GM23338 (cell line): ENCODE results near the gene TRAF4. TPM values are rescaled to one million over a fixed set of nuclear protein-coding genes. Genes with fewer than 3 reads are reported as not detected.

Experiments
- ATAC-seq: fragments of 200-7000 bp; cut with Tn5 transposase; 3 replicates; pipeline ENCODE4 v1.9.1; 2020
- DNase-seq: peaks from one replicate; pipeline ENCODE4 v3.0.0-alpha.2; 2015; ENCODE audit warnings: low spot score
- H2AFZ ChIP-seq: fragments of 200-600 bp; sonication (generic); 2 replicates; pipeline ENCODE4 v1.8.0; 2016; ENCODE audit warnings: antibody characterized with exemption, mild to moderate bottlenecking, moderate library complexity
- H3F3A ChIP-seq: fragments of 200-600 bp; sonication (generic); replicated peaks from 2 replicates; pipeline ENCODE4 v1.8.0; 2017; ENCODE audit warnings: antibody characterized with exemption, mixed run types, low read depth
- H3K27ac ChIP-seq: fragments of 200-600 bp; sonication (generic); 2 replicates; pipeline ENCODE4 v1.6.1; 2016; ENCODE audit warnings: low read depth
- H3K27me3 ChIP-seq: fragments of 200-600 bp; sonication (generic); 2 replicates; pipeline ENCODE4 v1.8.0; 2016; ENCODE audit warnings: mild to moderate bottlenecking, mixed run types, moderate library complexity; ENCODE audit not compliant: insufficient read depth
- H3K36me3 ChIP-seq: fragments of 200-600 bp; sonication (generic); 2 replicates; pipeline ENCODE4 v1.8.0; 2016; ENCODE audit warnings: mild to moderate bottlenecking; ENCODE audit not compliant: insufficient read depth
- H3K4me1 ChIP-seq: fragments of 200-600 bp; sonication (generic); 2 replicates; pipeline ENCODE4 v1.8.0; 2016; ENCODE audit warnings: mild to moderate bottlenecking, moderate library complexity; ENCODE audit not compliant: insufficient read depth
- H3K4me2 ChIP-seq: fragments of 200-600 bp; sonication (generic); 2 replicates; pipeline ENCODE4 v1.7.1; 2017; ENCODE audit warnings: mixed run types
- H3K4me3 ChIP-seq: fragments of 200-600 bp; sonication (generic); 2 replicates; pipeline ENCODE4 v1.6.1; 2016; ENCODE audit warnings: mixed run types
- H3K79me2 ChIP-seq: fragments of 200-600 bp; sonication (generic); replicated peaks from 2 replicates; pipeline ENCODE4 v1.8.0; 2017; ENCODE audit warnings: mild to moderate bottlenecking; ENCODE audit not compliant: insufficient read depth
- H3K9me2 ChIP-seq: fragments of 200-600 bp; sonication (generic); 2 replicates; pipeline ENCODE4 v1.8.0; 2017; ENCODE audit not compliant: insufficient read depth
- H4K20me1 ChIP-seq: fragments of 200-600 bp; sonication (generic); replicated peaks from 2 replicates; pipeline ENCODE4 v1.8.0; 2017; ENCODE audit warnings: mild to moderate bottlenecking; ENCODE audit not compliant: insufficient read depth
- H3K27ac Mint-ChIP-seq: 2 replicates; pipeline ENCODE4 v1.8.0; 2020; ENCODE audit warnings: inconsistent platforms, mild to moderate bottlenecking, moderate library complexity, mixed read lengths
- H3K27me3 Mint-ChIP-seq: 3 replicates; pipeline ENCODE4 v1.8.0; 2022; ENCODE audit warnings: low read depth, mild to moderate bottlenecking, moderate library complexity, mixed read lengths, inconsistent platforms; ENCODE audit not compliant: insufficient read depth, poor library complexity
- H3K36me3 Mint-ChIP-seq: 3 replicates; pipeline ENCODE4 v1.8.0; 2021; ENCODE audit warnings: low read depth, mild to moderate bottlenecking, inconsistent platforms, moderate library complexity, mixed read lengths
- H3K4me1 Mint-ChIP-seq: 3 replicates; pipeline ENCODE4 v1.8.0; 2020; ENCODE audit warnings: mild to moderate bottlenecking, inconsistent platforms, mixed read lengths
- H3K4me3 Mint-ChIP-seq: 3 replicates; pipeline ENCODE4 v1.8.0; 2021; ENCODE audit warnings: moderate library complexity, mild to moderate bottlenecking, inconsistent platforms, mixed read lengths
- H3K9me3 Mint-ChIP-seq: 3 replicates; pipeline ENCODE4 v1.8.0; 2020; ENCODE audit warnings: moderate library complexity, mild to moderate bottlenecking, inconsistent platforms, mixed read lengths
- EZH2phosphoT487 ChIP-seq: fragments of 200-600 bp; sonication (generic); IDR thresholded peaks from one replicate; pipeline ENCODE4 v1.8.1; 2018; ENCODE audit warnings: antibody characterized with exemption; ENCODE audit not compliant: unreplicated experiment
- STAT1 ChIP-seq: IDR thresholded peaks from one replicate; pipeline ENCODE4 v1.6.1; 2016; ENCODE audit warnings: antibody characterized with exemption; ENCODE audit not compliant: unreplicated experiment
- polyA plus RNA-seq: library from polyadenylated mRNA; unstranded; fragments of >200 nt; fragmentation: Nextera tagmentation; extraction: Ambion mirVana; gene quantifications from 2 replicates; pipeline ENCODE4 v1.2.1, GENCODE V29; 2016
- total RNA-seq: library from RNA; depleted of rRNA; stranded (reverse); fragments of >200 nt; shearing (Covaris generic); gene quantifications from 2 replicates; pipeline ENCODE4 v1.2.3, GENCODE V29; 2014
- TF ChIP-seq, protein P1 (sequence below): IDR thresholded peaks from one replicate; pipeline ENCODE4 v1.6.1; 2018; ENCODE audit warnings: antibody characterized with exemption; ENCODE audit not compliant: unreplicated experiment
- TF ChIP-seq, protein P2 (sequence below): fragments of 250-450 bp; sonication (Bioruptor Pico); IDR thresholded peaks from 2 replicates; pipeline ENCODE4 v1.5.0; 2020; ENCODE audit warnings: mild to moderate bottlenecking, moderate library complexity
- TF ChIP-seq, protein P3 (sequence below), 2 experiments: fragments of 200-600 bp in 1 of 2; sonication (generic) in 1 of 2; conservative IDR thresholded peaks; 2 replicates each; pipeline versions ENCODE4 v1.5.1 to v1.6.1; 2016 to 2017; ENCODE audit warnings: antibody characterized with exemption in 2 of 2, low read depth in 2 of 2, mild to moderate bottlenecking in 2 of 2, moderate library complexity in 1 of 2

TRAF4 gene
- total and polyA plus RNA-seq, 2 experiments from 2014 or later: 63.5 to 152 TPM

DNA sequence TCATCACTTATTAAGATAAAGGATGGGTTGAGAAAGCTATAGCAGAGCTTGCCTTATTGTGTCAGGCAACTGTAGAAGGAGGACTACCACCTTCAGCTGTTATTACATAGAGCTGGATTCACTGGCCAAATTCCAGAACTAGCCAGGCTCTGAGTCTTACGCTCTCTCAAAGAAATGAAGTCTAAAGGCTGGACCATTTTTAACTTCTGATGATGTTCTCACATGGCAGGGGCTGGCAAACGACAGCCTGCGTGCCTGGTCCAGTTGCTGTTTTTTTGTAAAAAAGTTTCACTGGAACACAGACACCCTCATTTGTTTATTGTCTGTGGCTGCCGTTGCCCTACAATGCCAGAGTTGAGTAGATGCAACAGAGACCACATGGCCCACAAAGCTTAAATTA lies 21.2 kb downstream of the TRAF4 start (continued):
- TF ChIP-seq, protein P1, sequence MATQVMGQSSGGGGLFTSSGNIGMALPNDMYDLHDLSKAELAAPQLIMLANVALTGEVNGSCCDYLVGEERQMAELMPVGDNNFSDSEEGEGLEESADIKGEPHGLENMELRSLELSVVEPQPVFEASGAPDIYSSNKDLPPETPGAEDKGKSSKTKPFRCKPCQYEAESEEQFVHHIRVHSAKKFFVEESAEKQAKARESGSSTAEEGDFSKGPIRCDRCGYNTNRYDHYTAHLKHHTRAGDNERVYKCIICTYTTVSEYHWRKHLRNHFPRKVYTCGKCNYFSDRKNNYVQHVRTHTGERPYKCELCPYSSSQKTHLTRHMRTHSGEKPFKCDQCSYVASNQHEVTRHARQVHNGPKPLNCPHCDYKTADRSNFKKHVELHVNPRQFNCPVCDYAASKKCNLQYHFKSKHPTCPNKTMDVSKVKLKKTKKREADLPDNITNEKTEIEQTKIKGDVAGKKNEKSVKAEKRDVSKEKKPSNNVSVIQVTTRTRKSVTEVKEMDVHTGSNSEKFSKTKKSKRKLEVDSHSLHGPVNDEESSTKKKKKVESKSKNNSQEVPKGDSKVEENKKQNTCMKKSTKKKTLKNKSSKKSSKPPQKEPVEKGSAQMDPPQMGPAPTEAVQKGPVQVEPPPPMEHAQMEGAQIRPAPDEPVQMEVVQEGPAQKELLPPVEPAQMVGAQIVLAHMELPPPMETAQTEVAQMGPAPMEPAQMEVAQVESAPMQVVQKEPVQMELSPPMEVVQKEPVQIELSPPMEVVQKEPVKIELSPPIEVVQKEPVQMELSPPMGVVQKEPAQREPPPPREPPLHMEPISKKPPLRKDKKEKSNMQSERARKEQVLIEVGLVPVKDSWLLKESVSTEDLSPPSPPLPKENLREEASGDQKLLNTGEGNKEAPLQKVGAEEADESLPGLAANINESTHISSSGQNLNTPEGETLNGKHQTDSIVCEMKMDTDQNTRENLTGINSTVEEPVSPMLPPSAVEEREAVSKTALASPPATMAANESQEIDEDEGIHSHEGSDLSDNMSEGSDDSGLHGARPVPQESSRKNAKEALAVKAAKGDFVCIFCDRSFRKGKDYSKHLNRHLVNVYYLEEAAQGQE: no peak

DNA sequence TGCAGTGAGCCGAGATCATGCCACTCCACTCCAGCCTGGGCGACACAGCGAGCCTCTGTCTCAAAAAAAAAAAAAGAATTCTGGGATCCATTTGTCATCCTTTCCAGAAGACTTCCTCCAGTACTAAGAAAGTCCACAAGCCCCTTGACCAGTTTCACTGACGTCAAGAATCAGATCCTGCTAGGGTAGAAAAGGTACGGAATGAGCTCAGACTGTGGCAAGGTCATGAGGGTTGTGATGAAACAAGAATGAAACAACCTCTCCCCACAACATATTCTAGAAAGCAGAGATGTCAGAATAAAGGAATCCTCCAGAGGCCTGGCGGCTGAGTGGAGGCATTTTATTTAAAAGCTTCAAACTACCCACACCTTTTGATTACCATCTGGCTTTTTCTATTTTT lies 29.9 kb downstream of the TRAF4 start:
- Mint-ChIP-seq H3K27me3 (peaks cover 3% of the 10 kb centered on the region), H3K4me3 (no peak overlapping the region), H3K27ac (peak overlapping the region; percentile 72; the same call in 1 of the 2 replicates), H3K4me1 (peaks cover 24% of the 10 kb centered on the region), H3K9me3 (no peaks in the 10 kb centered on the region), H3K36me3 (peaks cover 29% of the 10 kb centered on the region)
- no peak overlapping the region for H3K27ac ChIP-seq
- no peaks in the 10 kb centered on the region for H3K27me3 ChIP-seq
- H3F3A ChIP-seq: peaks cover 23% of the 10 kb centered on the region; the same call in 1 of the 2 replicates
- no peak overlapping the region for H2AFZ ChIP-seq
- peaks cover 28% of the 10 kb centered on the region for H4K20me1 ChIP-seq
- H3K79me2 ChIP-seq: peaks cover 97% of the 10 kb centered on the region
- no peak overlapping the region for H3K4me3 ChIP-seq
- DNase-seq: no peak
- ATAC-seq: no peak
- TF ChIP-seq, protein P2, sequence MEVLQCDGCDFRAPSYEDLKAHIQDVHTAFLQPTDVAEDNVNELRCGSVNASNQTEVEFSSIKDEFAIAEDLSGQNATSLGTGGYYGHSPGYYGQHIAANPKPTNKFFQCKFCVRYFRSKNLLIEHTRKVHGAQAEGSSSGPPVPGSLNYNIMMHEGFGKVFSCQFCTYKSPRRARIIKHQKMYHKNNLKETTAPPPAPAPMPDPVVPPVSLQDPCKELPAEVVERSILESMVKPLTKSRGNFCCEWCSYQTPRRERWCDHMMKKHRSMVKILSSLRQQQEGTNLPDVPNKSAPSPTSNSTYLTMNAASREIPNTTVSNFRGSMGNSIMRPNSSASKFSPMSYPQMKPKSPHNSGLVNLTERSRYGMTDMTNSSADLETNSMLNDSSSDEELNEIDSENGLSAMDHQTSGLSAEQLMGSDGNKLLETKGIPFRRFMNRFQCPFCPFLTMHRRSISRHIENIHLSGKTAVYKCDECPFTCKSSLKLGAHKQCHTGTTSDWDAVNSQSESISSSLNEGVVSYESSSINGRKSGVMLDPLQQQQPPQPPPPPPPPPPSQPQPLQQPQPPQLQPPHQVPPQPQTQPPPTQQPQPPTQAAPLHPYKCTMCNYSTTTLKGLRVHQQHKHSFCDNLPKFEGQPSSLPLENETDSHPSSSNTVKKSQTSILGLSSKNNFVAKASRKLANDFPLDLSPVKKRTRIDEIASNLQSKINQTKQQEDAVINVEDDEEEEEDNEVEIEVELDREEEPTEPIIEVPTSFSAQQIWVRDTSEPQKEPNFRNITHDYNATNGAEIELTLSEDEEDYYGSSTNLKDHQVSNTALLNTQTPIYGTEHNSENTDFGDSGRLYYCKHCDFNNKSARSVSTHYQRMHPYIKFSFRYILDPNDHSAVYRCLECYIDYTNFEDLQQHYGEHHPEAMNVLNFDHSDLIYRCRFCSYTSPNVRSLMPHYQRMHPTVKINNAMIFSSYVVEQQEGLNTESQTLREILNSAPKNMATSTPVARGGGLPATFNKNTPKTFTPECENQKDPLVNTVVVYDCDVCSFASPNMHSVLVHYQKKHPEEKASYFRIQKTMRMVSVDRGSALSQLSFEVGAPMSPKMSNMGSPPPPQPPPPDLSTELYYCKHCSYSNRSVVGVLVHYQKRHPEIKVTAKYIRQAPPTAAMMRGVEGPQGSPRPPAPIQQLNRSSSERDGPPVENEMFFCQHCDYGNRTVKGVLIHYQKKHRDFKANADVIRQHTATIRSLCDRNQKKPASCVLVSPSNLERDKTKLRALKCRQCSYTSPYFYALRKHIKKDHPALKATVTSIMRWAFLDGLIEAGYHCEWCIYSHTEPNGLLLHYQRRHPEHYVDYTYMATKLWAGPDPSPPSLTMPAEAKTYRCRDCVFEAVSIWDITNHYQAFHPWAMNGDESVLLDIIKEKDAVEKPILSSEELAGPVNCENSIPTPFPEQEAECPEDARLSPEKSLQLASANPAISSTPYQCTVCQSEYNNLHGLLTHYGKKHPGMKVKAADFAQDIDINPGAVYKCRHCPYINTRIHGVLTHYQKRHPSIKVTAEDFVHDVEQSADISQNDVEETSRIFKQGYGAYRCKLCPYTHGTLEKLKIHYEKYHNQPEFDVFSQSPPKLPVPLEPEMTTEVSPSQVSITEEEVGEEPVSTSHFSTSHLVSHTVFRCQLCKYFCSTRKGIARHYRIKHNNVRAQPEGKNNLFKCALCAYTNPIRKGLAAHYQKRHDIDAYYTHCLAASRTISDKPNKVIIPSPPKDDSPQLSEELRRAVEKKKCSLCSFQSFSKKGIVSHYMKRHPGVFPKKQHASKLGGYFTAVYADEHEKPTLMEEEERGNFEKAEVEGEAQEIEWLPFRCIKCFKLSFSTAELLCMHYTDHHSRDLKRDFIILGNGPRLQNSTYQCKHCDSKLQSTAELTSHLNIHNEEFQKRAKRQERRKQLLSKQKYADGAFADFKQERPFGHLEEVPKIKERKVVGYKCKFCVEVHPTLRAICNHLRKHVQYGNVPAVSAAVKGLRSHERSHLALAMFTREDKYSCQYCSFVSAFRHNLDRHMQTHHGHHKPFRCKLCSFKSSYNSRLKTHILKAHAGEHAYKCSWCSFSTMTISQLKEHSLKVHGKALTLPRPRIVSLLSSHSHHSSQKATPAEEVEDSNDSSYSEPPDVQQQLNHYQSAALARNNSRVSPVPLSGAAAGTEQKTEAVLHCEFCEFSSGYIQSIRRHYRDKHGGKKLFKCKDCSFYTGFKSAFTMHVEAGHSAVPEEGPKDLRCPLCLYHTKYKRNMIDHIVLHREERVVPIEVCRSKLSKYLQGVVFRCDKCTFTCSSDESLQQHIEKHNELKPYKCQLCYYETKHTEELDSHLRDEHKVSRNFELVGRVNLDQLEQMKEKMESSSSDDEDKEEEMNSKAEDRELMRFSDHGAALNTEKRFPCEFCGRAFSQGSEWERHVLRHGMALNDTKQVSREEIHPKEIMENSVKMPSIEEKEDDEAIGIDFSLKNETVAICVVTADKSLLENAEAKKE (CRISPR knock-in tag): no peak
- TF ChIP-seq, protein P1: no peak
- TF ChIP-seq STAT1 (no peak), EZH2phosphoT487 (no peak)
- TF ChIP-seq, protein P3, sequence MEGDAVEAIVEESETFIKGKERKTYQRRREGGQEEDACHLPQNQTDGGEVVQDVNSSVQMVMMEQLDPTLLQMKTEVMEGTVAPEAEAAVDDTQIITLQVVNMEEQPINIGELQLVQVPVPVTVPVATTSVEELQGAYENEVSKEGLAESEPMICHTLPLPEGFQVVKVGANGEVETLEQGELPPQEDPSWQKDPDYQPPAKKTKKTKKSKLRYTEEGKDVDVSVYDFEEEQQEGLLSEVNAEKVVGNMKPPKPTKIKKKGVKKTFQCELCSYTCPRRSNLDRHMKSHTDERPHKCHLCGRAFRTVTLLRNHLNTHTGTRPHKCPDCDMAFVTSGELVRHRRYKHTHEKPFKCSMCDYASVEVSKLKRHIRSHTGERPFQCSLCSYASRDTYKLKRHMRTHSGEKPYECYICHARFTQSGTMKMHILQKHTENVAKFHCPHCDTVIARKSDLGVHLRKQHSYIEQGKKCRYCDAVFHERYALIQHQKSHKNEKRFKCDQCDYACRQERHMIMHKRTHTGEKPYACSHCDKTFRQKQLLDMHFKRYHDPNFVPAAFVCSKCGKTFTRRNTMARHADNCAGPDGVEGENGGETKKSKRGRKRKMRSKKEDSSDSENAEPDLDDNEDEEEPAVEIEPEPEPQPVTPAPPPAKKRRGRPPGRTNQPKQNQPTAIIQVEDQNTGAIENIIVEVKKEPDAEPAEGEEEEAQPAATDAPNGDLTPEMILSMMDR (conservative IDR thresholded peaks at IDR 0.05; ENCODE audit: low read depth in 2 of 2): no peak
- no peak overlapping the region for H3K4me2 ChIP-seq
- H3K36me3 ChIP-seq: 0 out of 2 replicates have a peak, but pooled peaks cover 4% of the 10 kb centered on the region
- no peaks in the 10 kb centered on the region for H3K9me2 ChIP-seq
- H3K4me1 ChIP-seq: peaks cover 7% of the 10 kb centered on the region; the same call in 1 of the 2 replicates
